Measurements from ENCODE around the gene HDAC5.
"Not testable (repeated sequence)": the region's sequence is repeated elsewhere in the genome, so short reads cannot be mapped to it uniquely, and the experiment has no call there.

The HDAC5 gene

GRCh38 chr17:44132275-44132821 lies 8.9 kb upstream of the HDAC5 start:
- DNase-seq = no peak

- not testable (repeated sequence) for DNase-seq
Observed at GRCh38 chr17:44131372-44131771, 7.9 kb upstream of the HDAC5 start.

GRCh38 chr17:44130693-44131349 lies 7.4 kb upstream of the HDAC5 start:
- no peak for DNase-seq

- no peak for DNase-seq
Observed at GRCh38 chr17:44128383-44128782, 4.9 kb upstream of the HDAC5 start.

- DNase-seq = no peak
Observed at GRCh38 chr17:44124118-44124438, 637 bp upstream of the HDAC5 start.

- DNase-seq = no peak
Observed at GRCh38 chr17:44122816-44123355, 555 bp downstream of the HDAC5 start.

GRCh38 chr17:44121997-44122815 lies 1.2 kb downstream of the HDAC5 start:
- DNase-seq = no peak

- no peak for DNase-seq
Observed at GRCh38 chr17:44120851-44121605, 2.4 kb downstream of the HDAC5 start.

- not testable (repeated sequence) for DNase-seq
Observed at GRCh38 chr17:44120281-44120680, 3.2 kb downstream of the HDAC5 start.

- no peak for DNase-seq
Observed at GRCh38 chr17:44119798-44120197, 3.6 kb downstream of the HDAC5 start.

- no peak for DNase-seq
Observed at GRCh38 chr17:44119062-44119461, 4.4 kb downstream of the HDAC5 start.

- DNase-seq = no peak
Observed at GRCh38 chr17:44118427-44119050, 4.9 kb downstream of the HDAC5 start.

- no peak for DNase-seq
Observed at GRCh38 chr17:44117351-44117750, 6.1 kb downstream of the HDAC5 start.

GRCh38 chr17:44115585-44116415 lies 7.6 kb downstream of the HDAC5 start:
- peak in 1 of 2 experiments; percentile 55 for DNase-seq

- no peak for DNase-seq
Observed at GRCh38 chr17:44113868-44114840, 9.3 kb downstream of the HDAC5 start.

- DNase-seq = no peak
Observed at GRCh38 chr17:44113382-44113781, 10.1 kb downstream of the HDAC5 start.

- DNase-seq = no peak
Observed at GRCh38 chr17:44112284-44113280, 10.9 kb downstream of the HDAC5 start.

- DNase-seq = no peak
Observed at GRCh38 chr17:44111777-44112176, 11.7 kb downstream of the HDAC5 start.
